HUES6 (cell line): ENCODE measurements around the gene NTPCR.

Experiments used
- H3K27ac ChIP-seq: 2 replicates; pipeline ENCODE4 v1.7.0; 2013; ENCODE audit warnings: low read depth, mild to moderate bottlenecking, low read length, inconsistent platforms
- H3K27me3 ChIP-seq: 2 replicates; pipeline ENCODE4 v1.6.1; 2013; ENCODE audit warnings: low read length; ENCODE audit not compliant: control insufficient read depth, insufficient read depth
- H3K36me3 ChIP-seq: 2 replicates; pipeline ENCODE4 v1.6.1; 2013; ENCODE audit warnings: low read length; ENCODE audit not compliant: control insufficient read depth, insufficient read depth
- H3K4me1 ChIP-seq: 2 replicates; pipeline ENCODE4 v1.6.1; 2013; ENCODE audit warnings: low read length; ENCODE audit not compliant: control insufficient read depth, insufficient read depth
- H3K4me3 ChIP-seq: 2 replicates; pipeline ENCODE4 v1.5.1; 2013; ENCODE audit warnings: low read depth, low read length
- H3K9ac ChIP-seq: one replicate; pipeline ENCODE4 v1.6.1; 2013; ENCODE audit warnings: mild to moderate bottlenecking, low read length
- H3K9me3 ChIP-seq: 2 replicates; pipeline ENCODE4 v1.6.1; 2013; ENCODE audit warnings: low read depth, low read length; ENCODE audit not compliant: control insufficient read depth, insufficient read depth

The NTPCR gene

DNA sequence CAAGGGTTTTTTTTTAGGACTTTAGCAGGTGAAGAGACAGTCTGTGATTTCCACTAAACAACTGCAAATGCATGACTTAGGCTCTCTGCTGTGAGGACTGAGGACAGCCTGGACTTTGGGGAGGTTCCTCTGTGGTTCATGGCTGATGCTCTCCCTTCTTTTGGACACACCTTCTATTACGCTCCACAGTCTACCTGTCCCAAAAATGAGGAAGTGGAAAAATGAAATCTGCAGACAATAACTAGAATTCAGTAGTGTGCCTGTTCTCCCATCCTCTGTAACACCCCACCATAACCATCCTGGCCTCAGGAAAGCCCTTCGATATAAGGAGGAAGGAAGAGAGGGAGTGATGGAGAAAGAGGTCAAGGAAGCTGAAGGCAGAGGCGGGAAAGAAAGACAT lies 68.7 kb downstream of the NTPCR start:
- peaks cover 20% of the 10 kb centered on the region; the same call in 1 of the 2 replicates for H3K4me1 ChIP-seq
- no peak overlapping the region for H3K9ac ChIP-seq

GRCh38 chr1:233019778-233020325 lies 69.4 kb downstream of the NTPCR start:
- Histone ChIP-seq H3K27ac (no peak overlapping the region), H3K36me3 (peaks cover 10% of the 10 kb centered on the region; the same call in 1 of the 2 replicates), H3K4me1 (peaks cover 20% of the 10 kb centered on the region; the same call in 1 of the 2 replicates), H3K4me3 (no peak overlapping the region), H3K27me3 (no peaks in the 10 kb centered on the region), H3K9ac (no peak overlapping the region), H3K9me3 (no peaks in the 10 kb centered on the region)

More for the DNA sequence above, 68.7 kb downstream of the NTPCR start:
- peaks cover 16% of the 10 kb centered on the region; the same call in 1 of the 2 replicates for H3K36me3 ChIP-seq
- H3K27me3 ChIP-seq = no peaks in the 10 kb centered on the region
- no peaks in the 10 kb centered on the region for H3K9me3 ChIP-seq
- no peak overlapping the region for H3K27ac ChIP-seq
- no peak overlapping the region for H3K4me3 ChIP-seq

- Histone ChIP-seq H3K9me3 (no peaks in the 10 kb centered on the region), H3K36me3 (peaks cover 10% of the 10 kb centered on the region; the same call in 1 of the 2 replicates), H3K9ac (no peak overlapping the region), H3K27me3 (no peaks in the 10 kb centered on the region), H3K4me3 (no peak overlapping the region), H3K4me1 (peaks cover 22% of the 10 kb centered on the region; the same call in 1 of the 2 replicates), H3K27ac (no peak overlapping the region)
These were observed 70.0 kb downstream of the NTPCR start for GRCh38 chr1:233020426-233020825.

- no peak overlapping the region for H3K4me3 ChIP-seq
- no peak overlapping the region for H3K9ac ChIP-seq
- H3K4me1 ChIP-seq = peaks cover 40% of the 10 kb centered on the region
- H3K36me3 ChIP-seq = 0 out of 2 replicates have a peak, but pooled peaks cover 5% of the 10 kb centered on the region
- H3K27ac ChIP-seq = no peak overlapping the region
- no peaks in the 10 kb centered on the region for H3K9me3 ChIP-seq
- H3K27me3 ChIP-seq = no peaks in the 10 kb centered on the region
These were observed 71.8 kb downstream of the NTPCR start for GRCh38 chr1:233022246-233022645.

GRCh38 chr1:233024199-233024598 lies 73.8 kb downstream of the NTPCR start:
- Histone ChIP-seq H3K4me1 (peaks cover 48% of the 10 kb centered on the region), H3K4me3 (no peak overlapping the region), H3K36me3 (0 out of 2 replicates have a peak, but pooled peaks cover 2% of the 10 kb centered on the region), H3K9ac (no peak overlapping the region), H3K27me3 (no peaks in the 10 kb centered on the region), H3K9me3 (no peaks in the 10 kb centered on the region), H3K27ac (no peak overlapping the region)

- no peak overlapping the region for H3K4me3 ChIP-seq
- H3K9ac ChIP-seq = no peak overlapping the region
- H3K36me3 ChIP-seq = no peaks in the 10 kb centered on the region
- peaks cover 44% of the 10 kb centered on the region for H3K4me1 ChIP-seq
- H3K9me3 ChIP-seq = no peaks in the 10 kb centered on the region
- no peak overlapping the region for H3K27ac ChIP-seq
- no peaks in the 10 kb centered on the region for H3K27me3 ChIP-seq
These were observed 74.7 kb downstream of the NTPCR start for GRCh38 chr1:233025157-233025556.

GRCh38 chr1:233025567-233025966 lies 75.2 kb downstream of the NTPCR start:
- Histone ChIP-seq H3K4me1 (peaks cover 40% of the 10 kb centered on the region), H3K27me3 (no peaks in the 10 kb centered on the region), H3K9ac (no peak overlapping the region), H3K27ac (no peak overlapping the region), H3K4me3 (no peak overlapping the region), H3K9me3 (no peaks in the 10 kb centered on the region), H3K36me3 (no peaks in the 10 kb centered on the region)

GRCh38 chr1:233027046-233027445 lies 76.6 kb downstream of the NTPCR start:
- no peak overlapping the region for H3K27ac ChIP-seq
- H3K4me1 ChIP-seq = peaks cover 27% of the 10 kb centered on the region
- H3K36me3 ChIP-seq = no peaks in the 10 kb centered on the region
- no peak overlapping the region for H3K9ac ChIP-seq
- no peaks in the 10 kb centered on the region for H3K9me3 ChIP-seq
- H3K27me3 ChIP-seq = no peaks in the 10 kb centered on the region
- H3K4me3 ChIP-seq = no peak overlapping the region

DNA sequence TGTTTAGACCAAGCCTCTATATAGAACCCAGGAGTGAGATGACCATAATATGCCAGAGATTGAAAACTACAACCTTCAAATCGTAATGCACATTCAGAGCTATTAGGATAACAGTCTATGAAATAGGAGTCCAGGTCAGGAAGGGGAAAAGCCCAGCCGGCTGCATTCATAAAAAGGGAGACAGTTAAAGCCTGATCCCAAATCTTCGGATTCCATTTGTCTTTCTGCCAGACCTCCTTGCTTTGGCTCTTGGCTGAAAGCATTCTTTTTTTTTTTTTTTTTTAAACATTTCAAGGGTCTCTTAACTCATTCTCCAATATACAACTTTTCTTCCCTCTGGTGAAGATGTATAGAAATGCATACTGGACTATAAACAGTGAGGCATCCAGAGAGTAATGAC lies 81.1 kb downstream of the NTPCR start:
- Histone ChIP-seq H3K36me3 (no peaks in the 10 kb centered on the region), H3K4me3 (no peak overlapping the region), H3K4me1 (peaks cover 18% of the 10 kb centered on the region), H3K9me3 (no peaks in the 10 kb centered on the region), H3K27me3 (no peaks in the 10 kb centered on the region), H3K9ac (no peak overlapping the region), H3K27ac (no peak overlapping the region)

- H3K9me3 ChIP-seq = no peaks in the 10 kb centered on the region
- H3K36me3 ChIP-seq = no peaks in the 10 kb centered on the region
- no peak overlapping the region for H3K4me3 ChIP-seq
- no peaks in the 10 kb centered on the region for H3K27me3 ChIP-seq
- peaks cover 5% of the 10 kb centered on the region for H3K4me1 ChIP-seq
- H3K27ac ChIP-seq = no peak overlapping the region
- no peak overlapping the region for H3K9ac ChIP-seq
These were observed 82.5 kb downstream of the NTPCR start for GRCh38 chr1:233032916-233033315.

GRCh38 chr1:233033361-233033760 lies 83.0 kb downstream of the NTPCR start:
- Histone ChIP-seq H3K36me3 (no peaks in the 10 kb centered on the region), H3K4me3 (no peak overlapping the region), H3K9ac (no peak overlapping the region), H3K4me1 (peaks cover 3% of the 10 kb centered on the region; the same call in 1 of the 2 replicates), H3K27ac (no peak overlapping the region), H3K9me3 (no peaks in the 10 kb centered on the region), H3K27me3 (no peaks in the 10 kb centered on the region)
